GM06990 (cell line): Measurements from ENCODE around the gene DPEP1.

ENCODE experiments used
- DNase-seq: peaks from one replicate; pipeline ENCODE4 v3.0.0-alpha.2; 2011; ENCODE audit not compliant: insufficient read length; ENCODE audit errors: extremely low read depth
- H3K27me3 ChIP-seq: replicated peaks from 2 replicates; pipeline ENCODE4 v1.6.0; 2011; ENCODE audit warnings: low read length; ENCODE audit not compliant: control insufficient read depth, insufficient read depth
- H3K36me3 ChIP-seq: 2 replicates; pipeline ENCODE4 v1.5.1; 2011; ENCODE audit warnings: low read length; ENCODE audit not compliant: control insufficient read depth, insufficient read depth
- H3K4me3 ChIP-seq: replicated peaks from 2 replicates; pipeline ENCODE4 v1.5.1; 2011; ENCODE audit warnings: low read depth, mild to moderate bottlenecking, control low read depth, low read length
- TF ChIP-seq, protein P1 (sequence below): IDR thresholded peaks from 2 replicates; pipeline ENCODE4 v1.5.1; 2011; ENCODE audit warnings: low read length, control low read depth, mild to moderate bottlenecking, inconsistent platforms; ENCODE audit not compliant: insufficient read depth, poor library complexity, severe bottlenecking

The DPEP1 gene

DNA sequence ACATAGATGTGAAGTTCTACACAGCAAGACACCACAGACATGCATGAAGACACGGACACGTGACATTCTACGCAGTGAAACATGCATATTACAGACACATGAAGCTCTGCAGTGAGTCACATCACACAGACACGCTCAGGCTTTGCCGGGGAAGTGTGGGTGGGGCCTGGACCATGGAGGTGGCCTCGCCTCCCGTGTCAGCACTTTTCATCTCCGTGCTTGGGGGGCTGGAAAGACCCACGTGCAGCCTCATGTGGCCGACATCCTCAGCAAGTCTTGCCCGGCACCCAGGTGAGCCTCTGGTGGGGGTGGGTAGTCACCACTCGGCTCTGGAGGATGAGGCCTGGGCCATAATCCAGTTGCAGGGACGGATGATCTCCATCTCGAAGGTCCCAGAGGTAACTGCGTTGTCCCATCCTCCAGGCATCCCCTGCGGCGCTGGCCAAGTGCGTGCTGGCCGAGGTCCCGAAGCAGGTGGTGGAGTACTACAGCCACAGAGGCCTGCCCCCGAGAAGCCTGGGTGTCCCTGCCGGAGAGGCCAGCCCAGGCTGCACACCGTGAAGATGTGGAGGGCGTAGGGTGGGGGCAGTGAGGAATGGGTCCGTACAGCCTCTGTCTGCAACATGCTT is 17.3 kb upstream of the DPEP1 start:
- TF ChIP-seq, protein P1, sequence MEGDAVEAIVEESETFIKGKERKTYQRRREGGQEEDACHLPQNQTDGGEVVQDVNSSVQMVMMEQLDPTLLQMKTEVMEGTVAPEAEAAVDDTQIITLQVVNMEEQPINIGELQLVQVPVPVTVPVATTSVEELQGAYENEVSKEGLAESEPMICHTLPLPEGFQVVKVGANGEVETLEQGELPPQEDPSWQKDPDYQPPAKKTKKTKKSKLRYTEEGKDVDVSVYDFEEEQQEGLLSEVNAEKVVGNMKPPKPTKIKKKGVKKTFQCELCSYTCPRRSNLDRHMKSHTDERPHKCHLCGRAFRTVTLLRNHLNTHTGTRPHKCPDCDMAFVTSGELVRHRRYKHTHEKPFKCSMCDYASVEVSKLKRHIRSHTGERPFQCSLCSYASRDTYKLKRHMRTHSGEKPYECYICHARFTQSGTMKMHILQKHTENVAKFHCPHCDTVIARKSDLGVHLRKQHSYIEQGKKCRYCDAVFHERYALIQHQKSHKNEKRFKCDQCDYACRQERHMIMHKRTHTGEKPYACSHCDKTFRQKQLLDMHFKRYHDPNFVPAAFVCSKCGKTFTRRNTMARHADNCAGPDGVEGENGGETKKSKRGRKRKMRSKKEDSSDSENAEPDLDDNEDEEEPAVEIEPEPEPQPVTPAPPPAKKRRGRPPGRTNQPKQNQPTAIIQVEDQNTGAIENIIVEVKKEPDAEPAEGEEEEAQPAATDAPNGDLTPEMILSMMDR, result no peak
- H3K36me3 ChIP-seq, result no peaks in the 10 kb centered on the region
- no peaks in the 10 kb centered on the region for H3K27me3 ChIP-seq
- DNase-seq, result no peak
- H3K4me3 ChIP-seq, result no peak overlapping the region

DNA sequence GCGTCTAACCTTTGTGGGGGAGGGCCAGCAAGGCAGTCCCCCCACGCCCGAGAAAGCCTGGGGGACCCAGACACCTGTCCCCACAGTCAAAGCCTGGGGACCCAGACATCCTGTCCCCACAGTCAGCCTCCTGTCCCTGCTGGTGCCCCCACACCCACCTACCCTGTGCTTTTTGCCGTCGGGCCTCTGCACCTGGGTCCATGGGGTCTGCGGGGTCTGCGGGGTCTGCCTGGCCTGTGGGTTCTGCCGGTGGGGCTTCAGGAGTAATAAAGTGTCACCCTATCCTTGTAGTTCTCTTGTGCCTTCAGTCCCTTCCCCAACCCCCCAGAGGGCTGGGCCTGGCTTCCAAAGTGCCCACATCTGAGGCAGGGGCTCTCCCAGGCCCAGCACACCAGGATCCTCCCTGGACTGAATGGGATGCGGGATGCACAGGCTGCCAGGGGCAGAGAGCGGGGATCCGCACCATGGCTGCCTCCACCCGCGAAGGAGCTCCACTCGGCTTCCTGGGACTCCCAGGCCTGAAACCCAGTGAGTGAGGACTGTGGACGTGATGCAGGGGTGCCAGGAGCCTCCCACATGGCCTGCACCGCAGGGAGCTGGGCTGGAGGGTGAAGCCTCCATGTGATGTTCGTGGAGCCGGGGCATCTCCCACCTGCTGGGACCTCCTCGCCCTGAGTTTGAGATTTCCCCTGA is 16.3 kb upstream of the DPEP1 start:
- Histone ChIP-seq H3K27me3 (no peaks in the 10 kb centered on the region), H3K4me3 (no peak overlapping the region), H3K36me3 (no peaks in the 10 kb centered on the region)
- no peak for DNase-seq
- TF ChIP-seq, protein P1, result no peak

DNA sequence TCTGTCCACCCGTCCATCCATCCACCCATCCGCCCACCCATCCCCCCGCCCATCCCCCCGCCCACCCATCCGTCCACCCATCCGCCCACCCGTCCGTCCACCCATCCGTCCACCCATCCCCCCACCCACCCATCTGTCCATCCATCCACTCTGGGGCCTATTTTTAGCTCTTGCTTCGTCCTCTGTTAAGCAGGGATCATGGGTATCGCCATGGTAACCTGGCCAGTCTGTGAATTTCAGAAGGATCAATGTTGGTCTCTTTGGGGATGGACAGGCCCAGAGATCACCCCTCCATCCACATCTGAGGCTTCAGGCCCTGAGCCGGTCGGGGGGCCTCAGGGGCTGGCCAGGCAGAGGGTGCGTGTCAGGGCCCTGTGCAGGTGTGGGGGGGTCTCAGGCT is 15.2 kb upstream of the DPEP1 start:
- TF ChIP-seq, protein P1, result no peak
- no peak for DNase-seq
- Histone ChIP-seq H3K36me3 (no peaks in the 10 kb centered on the region), H3K27me3 (no peaks in the 10 kb centered on the region), H3K4me3 (no peak overlapping the region)

DNA sequence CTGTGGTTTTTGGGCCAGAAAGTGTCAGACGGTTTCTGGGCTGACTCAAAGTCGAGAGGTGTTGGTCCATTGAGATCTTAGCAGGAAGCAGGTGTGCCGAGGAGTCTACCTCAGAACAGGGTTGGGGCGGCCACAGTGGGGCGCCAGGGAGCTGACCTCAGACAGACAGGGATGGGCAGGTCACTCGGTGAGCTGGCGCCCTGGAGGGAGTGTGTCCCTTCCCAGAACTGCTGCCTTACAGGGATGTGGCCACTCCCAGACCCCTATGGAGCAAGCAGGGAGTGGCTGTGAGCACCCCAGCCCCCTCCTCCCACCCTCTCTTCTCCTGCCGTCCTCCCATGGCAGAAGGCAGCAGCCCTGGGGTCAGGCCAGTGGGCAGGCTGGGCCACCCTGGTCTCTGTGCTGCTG is 14.0 kb upstream of the DPEP1 start:
- Histone ChIP-seq H3K4me3 (no peak overlapping the region), H3K27me3 (no peaks in the 10 kb centered on the region), H3K36me3 (no peaks in the 10 kb centered on the region)
- no peak for DNase-seq
- TF ChIP-seq, protein P1, result peak; percentile 47

DNA sequence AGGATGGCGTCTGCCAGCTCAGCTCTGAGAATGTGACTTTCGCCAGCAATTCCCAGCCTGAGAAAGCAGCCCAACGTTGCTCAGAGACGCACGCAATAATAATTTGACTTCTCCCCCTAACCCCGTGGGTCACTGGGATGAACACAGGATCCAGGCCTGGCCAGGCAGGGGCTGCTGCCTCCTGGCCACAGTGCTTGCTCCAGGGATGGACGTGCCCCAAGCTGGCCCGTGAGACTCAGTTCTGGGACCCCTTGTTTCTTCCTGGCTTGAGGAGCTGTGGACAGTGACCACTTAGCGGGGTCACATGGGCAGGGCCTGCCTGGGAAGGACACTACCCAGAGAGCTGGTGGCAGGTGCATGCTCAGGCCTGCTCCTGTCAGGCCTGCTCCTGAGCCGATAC is 13.5 kb upstream of the DPEP1 start:
- no peak for DNase-seq
- H3K4me3 ChIP-seq, result no peak overlapping the region
- H3K27me3 ChIP-seq, result no peaks in the 10 kb centered on the region
- no peaks in the 10 kb centered on the region for H3K36me3 ChIP-seq
- TF ChIP-seq, protein P1, result no peak
